ENCODE data around the gene CHCHD3. TPM values are rescaled to one million over a fixed set of nuclear protein-coding genes. Genes with fewer than 3 reads are reported as not detected.

The CHCHD3 gene
- total RNA-seq, 2 experiments from 2014 or later, result 62.0 to 65.0 TPM

DNA sequence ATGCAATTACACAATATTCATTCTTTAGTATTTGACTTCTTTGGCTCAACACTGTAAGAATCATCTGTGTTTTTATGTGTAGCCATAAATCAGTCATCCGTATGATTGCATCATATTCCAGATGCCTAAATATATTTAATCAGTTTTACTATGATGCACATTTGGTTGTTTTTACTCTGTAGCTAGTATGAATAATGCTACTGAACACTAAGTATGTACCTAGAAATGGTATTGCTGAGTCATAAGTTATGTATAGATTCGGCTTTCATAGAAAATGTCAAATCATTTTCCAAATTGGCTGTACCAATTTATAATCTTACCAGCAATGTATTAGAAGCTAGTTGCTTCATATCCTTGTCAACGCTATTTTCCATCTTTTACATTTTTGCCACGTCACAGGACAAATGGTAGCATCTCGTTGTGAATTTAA lies 308.3 kb downstream of the CHCHD3 start:
- Mint-ChIP-seq H3K27me3 (ENCODE audit: low read depth) (no peaks in the 10 kb centered on the region), H3K9me3 (peaks cover 18% of the 10 kb centered on the region), H3K36me3 (ENCODE audit: low read depth) (peaks cover 5% of the 10 kb centered on the region), H3K4me3 (no peak overlapping the region), H3K4me1 (ENCODE audit: low read depth) (peaks cover 39% of the 10 kb centered on the region), H3K27ac (no peak overlapping the region)
- CTCF ChIA-PET, result no interaction called here
- no peak for DNase-seq
- intact Hi-C loops (cut with micrococcal nuclease), result loop anchor here (1.0 to 5.0 kb wide), 4 partner anchors 109 to 309 kb away; partner anchors contain the start of gene CHCHD3

DNA sequence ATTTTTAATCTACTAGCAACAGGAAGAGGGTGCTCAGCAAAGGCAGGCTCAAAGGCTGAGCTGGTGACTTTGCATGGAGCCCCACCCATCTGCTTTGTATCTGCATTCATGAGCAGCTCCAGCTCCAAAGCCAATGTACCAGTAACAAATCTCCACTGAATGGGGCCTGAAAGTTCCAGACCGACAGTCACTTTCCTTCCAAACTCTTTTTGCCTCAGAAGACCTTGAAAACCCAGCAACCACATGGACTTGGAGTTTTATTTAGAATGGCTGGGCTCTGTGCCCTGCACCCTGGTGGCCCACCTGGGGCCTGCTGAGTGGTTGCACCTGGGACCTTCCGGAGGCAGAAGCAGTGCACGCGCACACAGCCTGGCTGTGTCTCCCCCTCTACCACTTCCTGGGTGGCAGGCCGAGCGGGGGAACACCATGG lies 310.6 kb downstream of the CHCHD3 start:
- CTCF ChIA-PET, result interaction anchor here (1.4 kb wide), 1 partner anchor 15 kb away, joined by 3 read pairs; no protein-coding TSS in a partner anchor
- intact Hi-C loops (cut with micrococcal nuclease), result loop anchor here (5.0 kb wide), 2 partner anchors 114 to 284 kb away; no protein-coding TSS in a partner anchor
- H3K4me3 Mint-ChIP-seq, result no peak overlapping the region

DNA sequence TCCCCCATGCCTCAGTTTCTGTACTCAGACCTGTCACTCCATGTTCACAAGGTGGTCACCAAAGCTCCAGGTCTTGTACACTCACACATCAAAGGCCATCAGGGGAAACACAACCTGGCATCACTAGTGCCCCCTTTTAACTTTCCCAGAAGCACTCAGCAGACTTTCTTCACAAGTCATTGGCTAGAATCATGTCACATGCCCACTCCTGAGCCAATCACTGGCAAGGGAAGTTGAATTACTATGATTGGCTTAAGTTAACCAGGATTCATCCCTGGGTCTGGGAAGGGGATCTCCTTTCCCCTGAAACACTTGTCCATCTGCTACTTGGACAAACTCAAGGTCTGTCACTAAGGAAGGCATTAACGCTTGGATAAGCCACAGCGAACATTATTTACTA lies 311.8 kb downstream of the CHCHD3 start:
- CTCF ChIA-PET, result interaction anchor here (1.1 kb wide), 1 partner anchor 25 kb away, joined by 3 read pairs; no protein-coding TSS in a partner anchor
- Mint-ChIP-seq H3K27me3 (ENCODE audit: low read depth) (no peaks in the 10 kb centered on the region), H3K9me3 (peaks cover 18% of the 10 kb centered on the region), H3K36me3 (ENCODE audit: low read depth) (peaks cover 5% of the 10 kb centered on the region), H3K4me3 (no peak overlapping the region), H3K4me1 (ENCODE audit: low read depth) (peaks cover 27% of the 10 kb centered on the region), H3K27ac (no peak overlapping the region)
- intact Hi-C loops (cut with micrococcal nuclease), result loop anchor here (5.0 kb wide), 2 partner anchors 113 to 283 kb away; no protein-coding TSS in a partner anchor
- DNase-seq, result no peak

More for the DNA sequence above, 310.6 kb downstream of the CHCHD3 start:
- peaks cover 27% of the 10 kb centered on the region for H3K4me1 Mint-ChIP-seq (ENCODE audit: low read depth)
- peak; percentile 52 for DNase-seq
- H3K27me3 Mint-ChIP-seq (ENCODE audit: low read depth), result no peaks in the 10 kb centered on the region
- H3K9me3 Mint-ChIP-seq, result peaks cover 18% of the 10 kb centered on the region
- H3K27ac Mint-ChIP-seq, result peak overlapping the region; percentile 74
- peaks cover 5% of the 10 kb centered on the region for H3K36me3 Mint-ChIP-seq (ENCODE audit: low read depth)

DNA sequence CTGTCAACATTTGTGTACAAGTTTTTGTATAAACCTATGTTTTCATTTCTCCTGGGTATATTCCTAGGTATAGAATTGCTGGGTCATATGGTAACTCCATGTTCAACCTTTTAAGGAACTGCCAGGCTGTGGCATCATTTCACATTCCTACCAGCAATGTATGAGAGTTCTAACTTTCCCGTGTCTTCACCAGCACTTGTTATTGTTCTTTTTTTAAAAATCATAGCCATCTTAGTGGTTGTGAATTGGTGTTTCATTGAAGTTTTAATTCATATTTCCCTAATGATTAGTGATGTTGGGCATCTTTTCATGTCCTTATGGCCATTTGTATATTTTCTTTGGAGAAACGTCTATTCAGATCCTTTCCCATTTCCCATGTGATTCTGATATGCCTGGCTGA lies 312.6 kb downstream of the CHCHD3 start:
- H3K36me3 Mint-ChIP-seq (ENCODE audit: low read depth), result peaks cover 5% of the 10 kb centered on the region
- CTCF ChIA-PET, result no interaction called here
- H3K9me3 Mint-ChIP-seq, result peaks cover 18% of the 10 kb centered on the region
- H3K27ac Mint-ChIP-seq, result no peak overlapping the region
- intact Hi-C loops (cut with micrococcal nuclease), result no loop called here
- no peak overlapping the region for H3K4me3 Mint-ChIP-seq
- no peak for DNase-seq
- H3K27me3 Mint-ChIP-seq (ENCODE audit: low read depth), result no peaks in the 10 kb centered on the region
- H3K4me1 Mint-ChIP-seq (ENCODE audit: low read depth), result peaks cover 27% of the 10 kb centered on the region

DNA sequence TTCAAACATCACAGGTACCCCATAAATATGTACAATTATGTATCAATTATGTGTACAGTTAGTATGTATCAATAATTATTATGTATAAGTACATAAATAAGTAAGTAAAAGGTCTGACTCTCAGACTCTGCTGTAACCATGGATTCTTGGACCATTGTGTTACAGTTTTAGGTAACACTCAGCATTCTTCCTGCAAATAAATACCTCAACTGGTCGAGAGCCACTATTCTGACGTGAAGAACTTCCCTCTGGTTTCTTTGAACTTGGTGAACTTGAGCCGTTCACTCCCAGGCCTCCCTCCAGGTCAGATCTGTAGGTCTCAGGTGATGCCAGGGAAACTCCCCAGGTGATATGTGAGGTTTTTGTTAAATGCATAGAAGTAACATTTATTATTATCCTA lies 313.8 kb downstream of the CHCHD3 start:
- H3K27me3 Mint-ChIP-seq (ENCODE audit: low read depth), result no peaks in the 10 kb centered on the region
- H3K27ac Mint-ChIP-seq, result no peak overlapping the region
- CTCF ChIA-PET, result no interaction called here
- no peak for DNase-seq
- peaks cover 21% of the 10 kb centered on the region for H3K4me1 Mint-ChIP-seq (ENCODE audit: low read depth)
- no peak overlapping the region for H3K4me3 Mint-ChIP-seq
- H3K36me3 Mint-ChIP-seq (ENCODE audit: low read depth), result peaks cover 5% of the 10 kb centered on the region
- H3K9me3 Mint-ChIP-seq, result peaks cover 18% of the 10 kb centered on the region
- intact Hi-C loops (cut with micrococcal nuclease), result no loop called here

DNA sequence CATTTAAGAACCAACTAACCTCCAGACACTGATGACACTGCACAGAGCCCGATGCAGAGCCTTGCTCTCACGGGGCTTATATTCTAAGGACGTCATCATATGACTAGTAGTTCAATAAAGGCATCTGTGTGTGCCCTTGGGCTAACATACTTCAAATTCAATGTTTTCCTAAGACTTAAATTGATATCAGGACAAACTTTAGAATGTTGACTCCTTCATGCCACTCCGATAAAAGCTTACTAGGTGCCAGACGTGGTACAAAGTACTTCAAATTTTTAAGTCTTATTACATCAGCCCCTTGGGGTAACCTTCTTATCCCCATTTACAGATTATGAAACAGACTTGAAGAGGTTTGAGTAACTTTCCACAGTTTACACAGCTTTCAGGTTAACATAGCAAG lies 314.5 kb downstream of the CHCHD3 start:
- no peaks in the 10 kb centered on the region for H3K27me3 Mint-ChIP-seq (ENCODE audit: low read depth)
- H3K4me3 Mint-ChIP-seq, result no peak overlapping the region
- intact Hi-C loops (cut with micrococcal nuclease), result no loop called here
- peaks cover 18% of the 10 kb centered on the region for H3K9me3 Mint-ChIP-seq
- H3K4me1 Mint-ChIP-seq (ENCODE audit: low read depth), result peaks cover 20% of the 10 kb centered on the region
- H3K27ac Mint-ChIP-seq, result no peak overlapping the region
- CTCF ChIA-PET, result interaction anchor here (0.7 kb wide), 1 partner anchor 373 kb away, joined by 3 read pairs; no protein-coding TSS in a partner anchor
- peaks cover 5% of the 10 kb centered on the region for H3K36me3 Mint-ChIP-seq (ENCODE audit: low read depth)
- no peak for DNase-seq

DNA sequence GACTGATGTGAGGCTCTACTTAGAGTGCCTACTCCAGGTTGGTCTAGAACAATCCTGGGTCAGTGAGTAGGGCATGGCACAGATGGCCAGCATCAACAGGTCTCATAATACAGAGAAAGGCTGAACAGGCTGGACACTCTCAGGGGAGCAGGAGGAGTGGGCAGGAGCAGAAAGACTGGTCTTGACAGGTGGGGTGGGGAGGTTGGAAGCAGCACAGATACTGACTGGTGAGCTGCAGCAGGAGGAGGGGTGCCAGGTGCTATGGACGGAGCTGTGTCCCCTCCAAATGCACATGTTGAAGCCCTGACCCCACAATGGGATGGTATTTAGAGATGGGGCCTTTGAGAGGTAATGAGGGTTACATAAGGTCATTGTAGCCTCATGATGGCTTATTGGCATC lies 315.2 kb downstream of the CHCHD3 start:
- no peak overlapping the region for H3K4me3 Mint-ChIP-seq
- intact Hi-C loops (cut with micrococcal nuclease), result no loop called here
- CTCF ChIA-PET, result no interaction called here
- H3K36me3 Mint-ChIP-seq (ENCODE audit: low read depth), result peaks cover 5% of the 10 kb centered on the region
- H3K4me1 Mint-ChIP-seq (ENCODE audit: low read depth), result peaks cover 17% of the 10 kb centered on the region
- peaks cover 18% of the 10 kb centered on the region for H3K9me3 Mint-ChIP-seq
- H3K27ac Mint-ChIP-seq, result no peak overlapping the region
- DNase-seq, result no peak
- no peaks in the 10 kb centered on the region for H3K27me3 Mint-ChIP-seq (ENCODE audit: low read depth)

DNA sequence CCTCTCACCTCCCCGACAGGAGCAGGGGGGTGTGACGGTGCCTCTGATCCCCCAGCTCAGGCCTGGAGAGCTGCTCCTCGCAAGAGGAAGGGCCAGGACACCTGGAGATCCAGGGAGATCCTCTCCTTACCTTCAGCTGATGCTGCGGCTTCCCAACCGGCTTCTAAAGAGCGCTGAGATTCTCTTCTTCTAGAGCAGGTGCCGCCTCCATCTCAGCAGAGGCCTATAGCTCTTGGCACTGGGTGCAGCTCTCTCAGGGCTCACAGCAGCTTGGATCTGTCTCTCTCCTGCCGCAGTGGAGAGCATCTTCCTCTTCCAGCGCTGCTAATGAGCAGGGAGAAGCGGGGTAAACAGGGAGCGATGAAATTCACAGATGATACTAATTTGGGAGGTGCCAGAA lies 316.0 kb downstream of the CHCHD3 start:
- Mint-ChIP-seq H3K4me1 (ENCODE audit: low read depth) (peaks cover 9% of the 10 kb centered on the region), H3K27ac (no peak overlapping the region), H3K27me3 (ENCODE audit: low read depth) (no peaks in the 10 kb centered on the region), H3K4me3 (no peak overlapping the region), H3K36me3 (ENCODE audit: low read depth) (peaks cover 5% of the 10 kb centered on the region), H3K9me3 (peaks cover 18% of the 10 kb centered on the region)
- intact Hi-C loops (cut with micrococcal nuclease), result no loop called here
- no peak for DNase-seq
- CTCF ChIA-PET, result no interaction called here

DNA sequence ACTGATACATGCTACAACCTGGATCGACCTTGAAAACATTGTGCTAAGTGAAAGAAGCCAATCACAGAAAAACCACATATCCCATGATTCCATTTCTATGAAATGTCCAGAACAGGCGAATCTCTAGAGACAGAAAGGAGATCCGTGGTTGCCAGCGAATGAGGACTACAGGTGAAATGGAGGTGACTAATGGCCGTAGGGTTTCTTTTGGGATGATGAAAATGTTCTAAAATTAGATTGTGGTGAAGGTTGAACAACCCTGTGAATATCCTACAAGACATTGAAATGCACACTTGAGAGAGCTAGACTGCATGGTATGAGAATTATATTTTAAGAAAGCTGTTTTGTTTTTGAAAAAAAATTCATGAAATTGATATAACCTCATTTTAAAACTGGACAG lies 317.1 kb downstream of the CHCHD3 start:
- Mint-ChIP-seq H3K9me3 (peaks cover 10% of the 10 kb centered on the region), H3K27me3 (ENCODE audit: low read depth) (no peaks in the 10 kb centered on the region), H3K36me3 (ENCODE audit: low read depth) (peaks cover 5% of the 10 kb centered on the region), H3K4me3 (no peak overlapping the region), H3K4me1 (ENCODE audit: low read depth) (no peaks in the 10 kb centered on the region), H3K27ac (no peak overlapping the region)
- CTCF ChIA-PET, result no interaction called here
- no peak for DNase-seq
- intact Hi-C loops (cut with micrococcal nuclease), result no loop called here

DNA sequence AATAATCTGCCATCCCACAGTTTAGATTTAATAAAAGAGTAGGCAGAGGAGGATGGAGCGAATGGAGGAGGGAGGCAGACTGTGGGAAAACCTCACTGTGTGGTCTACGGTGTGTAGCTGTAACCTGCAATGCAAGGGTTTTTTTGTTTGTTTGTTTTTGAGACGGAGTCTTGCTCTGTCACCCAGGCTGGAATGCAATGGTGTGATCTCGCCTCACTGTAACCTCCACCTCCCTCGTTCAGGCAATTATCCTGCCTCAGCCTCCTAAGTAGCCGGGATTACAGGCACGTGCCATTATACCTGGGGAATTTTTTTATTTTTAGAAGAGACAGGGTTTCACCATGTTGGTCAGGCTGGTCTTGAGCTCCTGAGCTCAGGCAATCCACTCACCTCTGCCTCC lies 321.0 kb downstream of the CHCHD3 start:
- no peak overlapping the region for H3K27ac Mint-ChIP-seq
- intact Hi-C loops (cut with micrococcal nuclease), result no loop called here
- H3K4me3 Mint-ChIP-seq, result no peak overlapping the region
- H3K4me1 Mint-ChIP-seq (ENCODE audit: low read depth), result peaks cover 6% of the 10 kb centered on the region
- no peaks in the 10 kb centered on the region for H3K27me3 Mint-ChIP-seq (ENCODE audit: low read depth)
- no peaks in the 10 kb centered on the region for H3K9me3 Mint-ChIP-seq
- CTCF ChIA-PET, result no interaction called here
- H3K36me3 Mint-ChIP-seq (ENCODE audit: low read depth), result no peaks in the 10 kb centered on the region
- no peak for DNase-seq

DNA sequence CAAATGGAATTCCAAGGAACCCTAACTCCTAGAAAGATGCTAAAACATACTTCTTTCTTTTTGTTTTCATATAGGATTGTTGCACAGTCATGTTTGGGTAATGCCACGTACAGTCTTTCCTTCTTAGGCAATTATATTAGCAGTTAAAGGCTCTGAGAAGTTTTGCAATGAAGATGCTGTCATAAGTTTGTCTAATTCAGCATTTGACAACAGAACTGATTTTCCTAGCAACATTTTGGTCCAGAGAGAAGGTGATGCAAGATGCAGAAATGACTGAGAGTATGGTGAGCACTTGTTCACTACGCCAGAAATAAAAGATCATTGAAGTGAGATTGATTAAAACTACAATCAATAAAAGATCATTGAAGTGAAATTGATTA lies 321.7 kb downstream of the CHCHD3 start:
- CTCF ChIA-PET, result no interaction called here
- Mint-ChIP-seq H3K9me3 (no peaks in the 10 kb centered on the region), H3K4me1 (ENCODE audit: low read depth) (peaks cover 6% of the 10 kb centered on the region), H3K27ac (no peak overlapping the region), H3K4me3 (no peak overlapping the region), H3K27me3 (ENCODE audit: low read depth) (no peaks in the 10 kb centered on the region), H3K36me3 (ENCODE audit: low read depth) (no peaks in the 10 kb centered on the region)
- intact Hi-C loops (cut with micrococcal nuclease), result no loop called here
- DNase-seq, result no peak

DNA sequence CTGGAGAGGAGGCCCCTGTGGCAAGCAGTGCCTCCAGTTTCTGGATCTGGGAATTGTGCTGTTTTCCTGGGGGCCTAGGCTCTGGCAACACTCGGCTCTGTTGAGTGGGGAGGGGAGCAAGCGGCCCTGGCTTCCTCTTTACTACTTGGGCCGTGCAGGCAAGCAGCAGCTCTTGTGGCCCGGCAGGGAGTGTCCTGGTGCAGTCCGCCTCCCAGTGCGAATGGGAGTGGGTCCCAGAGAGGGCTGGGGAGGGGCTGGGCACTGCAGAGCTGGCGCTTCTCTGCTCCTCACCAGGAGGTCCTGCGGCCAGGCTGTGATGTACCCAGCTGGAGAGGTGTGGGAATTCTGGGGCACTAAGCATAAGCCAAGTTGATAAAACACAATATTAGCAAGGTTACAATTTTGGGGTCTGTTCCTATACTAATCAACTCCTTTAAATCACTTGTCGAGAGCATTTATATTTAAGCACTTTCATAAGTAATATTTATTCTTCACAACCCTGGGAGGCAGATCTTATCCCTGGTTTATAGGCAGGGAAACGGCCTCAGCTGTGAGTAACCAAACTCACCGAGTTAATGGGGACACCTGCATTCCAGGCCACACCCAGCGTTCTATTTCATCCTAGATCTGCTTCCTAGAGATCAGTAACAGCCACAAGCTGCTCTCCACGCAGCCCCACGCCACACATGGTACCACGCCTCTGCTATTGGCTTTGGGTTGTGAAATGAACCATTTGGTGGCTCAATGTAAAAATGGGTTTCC lies 322.2 kb downstream of the CHCHD3 start:
- H3K4me3 Mint-ChIP-seq, result no peak overlapping the region
- no peaks in the 10 kb centered on the region for H3K36me3 Mint-ChIP-seq (ENCODE audit: low read depth)
- CTCF ChIA-PET, result no interaction called here

DNA sequence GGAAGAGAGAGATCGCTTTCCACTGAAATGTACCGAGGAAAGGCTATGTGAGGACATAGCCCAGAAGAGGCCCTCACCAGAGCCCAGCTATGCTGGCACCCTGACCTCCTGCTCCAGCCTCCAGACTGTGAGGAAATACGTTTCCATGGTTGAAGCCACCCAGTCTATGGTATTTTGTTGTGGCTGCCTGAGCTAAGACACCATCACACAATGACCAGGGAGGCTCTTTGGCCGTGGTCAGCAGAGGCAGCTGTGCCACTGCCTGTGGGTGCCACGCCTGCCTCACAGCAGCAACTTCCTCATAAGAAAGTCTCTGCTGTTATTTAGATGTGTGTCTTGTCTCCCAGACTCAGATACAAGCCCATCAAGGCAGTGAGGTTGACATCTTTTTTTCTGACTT lies 322.9 kb downstream of the CHCHD3 start:
- peaks cover 6% of the 10 kb centered on the region for H3K4me1 Mint-ChIP-seq (ENCODE audit: low read depth)
- no peak overlapping the region for H3K27ac Mint-ChIP-seq
- H3K36me3 Mint-ChIP-seq (ENCODE audit: low read depth), result no peaks in the 10 kb centered on the region
- H3K4me3 Mint-ChIP-seq, result no peak overlapping the region
- DNase-seq, result no peak
- H3K9me3 Mint-ChIP-seq, result no peaks in the 10 kb centered on the region
- CTCF ChIA-PET, result no interaction called here
- intact Hi-C loops (cut with micrococcal nuclease), result no loop called here
- H3K27me3 Mint-ChIP-seq (ENCODE audit: low read depth), result no peaks in the 10 kb centered on the region

More for the DNA sequence above, 322.2 kb downstream of the CHCHD3 start:
- no peak for DNase-seq
- Mint-ChIP-seq H3K27me3 (ENCODE audit: low read depth) (no peaks in the 10 kb centered on the region), H3K27ac (no peak overlapping the region), H3K9me3 (no peaks in the 10 kb centered on the region), H3K4me1 (ENCODE audit: low read depth) (peaks cover 6% of the 10 kb centered on the region)
- intact Hi-C loops (cut with micrococcal nuclease), result no loop called here

All from activated naive CD4-positive, alpha-beta T cell treated with anti-CD3 and anti-CD28 coated beads for 36 hours (primary cell).